ENCODE results near the gene ASPSCR1.
"Not testable (repeated sequence)": the region's sequence is repeated elsewhere in the genome, so short reads cannot be mapped to it uniquely, and the experiment has no call there.

The ASPSCR1 gene

GRCh38 chr17:81960130-81960958 is 17.1 kb upstream of the ASPSCR1 start:
- no peak for DNase-seq (ENCODE audit: low read depth)

- no peak for DNase-seq (ENCODE audit: low read depth)
Observed at GRCh38 chr17:81961087-81961511, 16.3 kb upstream of the ASPSCR1 start, which contains the start of gene NOTUM. NOTUM (minus strand) TSS chr17:81961187; CDS start chr17:81960909, 278 bp downstream.

GRCh38 chr17:81961521-81962498 is 15.6 kb upstream of the ASPSCR1 start:
- DNase-seq (ENCODE audit: low read depth) = no peak

- DNase-seq (ENCODE audit: low read depth) = no peak
Observed at GRCh38 chr17:81962499-81963441, 14.7 kb upstream of the ASPSCR1 start.

- DNase-seq (ENCODE audit: low read depth) = no peak
Observed at GRCh38 chr17:81964081-81964849, 13.2 kb upstream of the ASPSCR1 start.

GRCh38 chr17:81966343-81967243 is 10.8 kb upstream of the ASPSCR1 start:
- DNase-seq (ENCODE audit: low read depth) = peak; percentile 62

GRCh38 chr17:81967244-81967532 is 10.2 kb upstream of the ASPSCR1 start:
- no peak for DNase-seq (ENCODE audit: low read depth)

GRCh38 chr17:81967533-81968395 is 9.7 kb upstream of the ASPSCR1 start:
- no peak for DNase-seq (ENCODE audit: low read depth)

- DNase-seq (ENCODE audit: low read depth) = no peak
Observed at GRCh38 chr17:81968396-81968745, 9.1 kb upstream of the ASPSCR1 start.

GRCh38 chr17:81968850-81969812 is 8.3 kb upstream of the ASPSCR1 start:
- no peak for DNase-seq (ENCODE audit: low read depth)

GRCh38 chr17:81973432-81973831 is 4.0 kb upstream of the ASPSCR1 start:
- no peak for DNase-seq (ENCODE audit: low read depth)

GRCh38 chr17:81976332-81977210 is 858 bp upstream of the ASPSCR1 start:
- no peak for DNase-seq (ENCODE audit: low read depth)

- no peak for DNase-seq (ENCODE audit: low read depth)
Observed at GRCh38 chr17:81978524-81979298, 1.3 kb downstream of the ASPSCR1 start.

GRCh38 chr17:81980122-81980521 is 2.7 kb downstream of the ASPSCR1 start:
- DNase-seq (ENCODE audit: low read depth) = no peak

- DNase-seq (ENCODE audit: low read depth) = no peak
Observed at GRCh38 chr17:81980707-81981343, 3.4 kb downstream of the ASPSCR1 start.

- not testable (repeated sequence) for DNase-seq (ENCODE audit: low read depth)
Observed at GRCh38 chr17:81981511-81981910, 4.1 kb downstream of the ASPSCR1 start.

Data from CMK (cell line).